ENCODE measurements around the gene ACTR3C.

DNA sequence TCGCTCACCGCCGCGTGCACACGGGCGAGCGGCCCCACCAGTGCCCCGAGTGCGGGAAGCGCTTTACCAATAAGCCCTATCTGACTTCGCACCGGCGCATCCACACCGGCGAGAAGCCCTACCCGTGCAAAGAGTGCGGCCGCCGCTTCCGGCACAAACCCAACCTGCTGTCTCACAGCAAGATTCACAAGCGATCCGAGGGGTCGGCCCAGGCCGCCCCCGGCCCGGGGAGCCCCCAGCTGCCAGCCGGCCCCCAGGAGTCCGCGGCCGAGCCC is 48.6 kb upstream of the ACTR3C start:
- no peak for TF ChIP-seq CTCF (IDR thresholded peaks at IDR 0.05 in 4 of 5, conservative IDR thresholded peaks at IDR 0.05 in 1 of 5)
- TF ChIP-seq POLR2A (IDR thresholded peaks at IDR 0.05) = no peak
